ENCODE measurements around the gene NUDT22.

Gene NUDT22

DNA sequence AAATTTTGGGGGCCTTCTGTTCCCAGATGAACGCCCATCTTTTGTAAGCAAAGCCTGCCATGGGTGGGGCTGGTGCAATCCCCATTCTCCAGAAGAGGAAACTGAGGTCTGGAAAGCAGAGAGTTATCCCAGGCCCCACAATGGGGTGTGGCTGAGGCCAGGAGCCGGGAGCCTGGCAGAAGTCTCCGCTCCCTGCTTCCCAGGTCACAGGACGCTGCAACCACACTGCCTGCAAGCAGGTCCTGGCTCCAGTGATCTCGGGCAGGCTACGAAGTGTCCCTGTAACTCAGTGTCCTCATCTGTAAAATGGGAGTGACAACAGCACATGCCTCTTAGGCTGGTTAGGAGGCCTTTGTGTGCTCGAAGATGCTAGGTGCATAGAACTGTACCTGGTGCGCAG, 27.0 kb downstream of the NUDT22 start:
- Histone ChIP-seq H3K4me2 (ENCODE audit: low read depth, low read length, poor library complexity, severe bottlenecking) (peak overlapping the region; percentile 82), H3F3A (ENCODE audit: low read depth) (no peaks in the 10 kb centered on the region), H3K9ac (ENCODE audit: low read depth, low read length, poor library complexity, severe bottlenecking) (no peak overlapping the region), H3K4me3 (ENCODE audit: low read length, poor library complexity, severe bottlenecking) (no peak overlapping the region), H4K20me1 (ENCODE audit: insufficient read depth, low read length, poor library complexity, severe bottlenecking) (no peaks in the 10 kb centered on the region), H3K9me3 (ENCODE audit: insufficient read depth, low read depth, low read length) (no peaks in the 10 kb centered on the region), H3K36me3 (ENCODE audit: insufficient read depth, low read length) (no peaks in the 10 kb centered on the region), H3K79me2 (ENCODE audit: insufficient read depth, low read length) (peaks cover 5% of the 10 kb centered on the region; the same call in 1 of the 2 replicates), H3K27me3 (ENCODE audit: insufficient read depth, low read length, poor library complexity, severe bottlenecking) (no peaks in the 10 kb centered on the region), H3K9me2 (replicated peaks; ENCODE audit: low read depth, low read length) (no peaks in the 10 kb centered on the region), H2AFZ (ENCODE audit: low read length) (no peak overlapping the region), H3K4me1 (ENCODE audit: insufficient read depth, low read length, poor library complexity, severe bottlenecking) (peaks cover 26% of the 10 kb centered on the region)
- no peak for TF ChIP-seq EZH2phosphoT487 (IDR thresholded peaks at IDR 0.05; ENCODE audit: borderline replicate concordance)
- TF ChIP-seq, protein P1, sequence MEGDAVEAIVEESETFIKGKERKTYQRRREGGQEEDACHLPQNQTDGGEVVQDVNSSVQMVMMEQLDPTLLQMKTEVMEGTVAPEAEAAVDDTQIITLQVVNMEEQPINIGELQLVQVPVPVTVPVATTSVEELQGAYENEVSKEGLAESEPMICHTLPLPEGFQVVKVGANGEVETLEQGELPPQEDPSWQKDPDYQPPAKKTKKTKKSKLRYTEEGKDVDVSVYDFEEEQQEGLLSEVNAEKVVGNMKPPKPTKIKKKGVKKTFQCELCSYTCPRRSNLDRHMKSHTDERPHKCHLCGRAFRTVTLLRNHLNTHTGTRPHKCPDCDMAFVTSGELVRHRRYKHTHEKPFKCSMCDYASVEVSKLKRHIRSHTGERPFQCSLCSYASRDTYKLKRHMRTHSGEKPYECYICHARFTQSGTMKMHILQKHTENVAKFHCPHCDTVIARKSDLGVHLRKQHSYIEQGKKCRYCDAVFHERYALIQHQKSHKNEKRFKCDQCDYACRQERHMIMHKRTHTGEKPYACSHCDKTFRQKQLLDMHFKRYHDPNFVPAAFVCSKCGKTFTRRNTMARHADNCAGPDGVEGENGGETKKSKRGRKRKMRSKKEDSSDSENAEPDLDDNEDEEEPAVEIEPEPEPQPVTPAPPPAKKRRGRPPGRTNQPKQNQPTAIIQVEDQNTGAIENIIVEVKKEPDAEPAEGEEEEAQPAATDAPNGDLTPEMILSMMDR (conservative IDR thresholded peaks at IDR 0.05; ENCODE audit: low read length), result no peak

DNA sequence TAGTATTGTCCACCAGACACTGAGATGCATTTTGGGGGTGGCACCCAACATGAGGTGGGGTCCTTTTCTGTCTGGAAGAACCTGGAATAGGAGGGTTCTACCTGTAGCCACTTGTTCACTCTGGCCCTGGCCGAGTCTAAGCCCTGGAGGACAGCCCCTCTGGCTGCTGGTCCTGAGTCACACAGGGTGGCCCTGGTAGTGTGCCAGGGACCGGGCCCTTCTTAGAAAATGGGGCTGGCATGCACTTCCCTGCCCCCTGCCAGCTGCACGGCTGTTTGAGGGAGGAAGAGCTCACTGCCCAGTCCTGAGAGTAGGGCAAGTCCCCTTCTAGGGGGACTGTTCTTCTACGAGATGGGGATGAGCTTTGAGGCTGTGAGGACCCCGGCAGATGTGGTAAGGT, 27.4 kb downstream of the NUDT22 start:
- no peak overlapping the region for H3K4me3 ChIP-seq (ENCODE audit: low read length, poor library complexity, severe bottlenecking)
- TF ChIP-seq, protein P1 (conservative IDR thresholded peaks at IDR 0.05; ENCODE audit: low read length), result no peak
- TF ChIP-seq EZH2phosphoT487 (IDR thresholded peaks at IDR 0.05; ENCODE audit: borderline replicate concordance), result no peak
- no peaks in the 10 kb centered on the region for H3F3A ChIP-seq (ENCODE audit: low read depth)
- no peak overlapping the region for H2AFZ ChIP-seq (ENCODE audit: low read length)
- no peaks in the 10 kb centered on the region for H3K9me2 ChIP-seq (replicated peaks; ENCODE audit: low read depth, low read length)
- peaks cover 26% of the 10 kb centered on the region for H3K4me1 ChIP-seq (ENCODE audit: insufficient read depth, low read length, poor library complexity, severe bottlenecking)
- H3K27me3 ChIP-seq (ENCODE audit: insufficient read depth, low read length, poor library complexity, severe bottlenecking), result no peaks in the 10 kb centered on the region
- no peaks in the 10 kb centered on the region for H3K9me3 ChIP-seq (ENCODE audit: insufficient read depth, low read depth, low read length)
- H3K9ac ChIP-seq (ENCODE audit: low read depth, low read length, poor library complexity, severe bottlenecking), result no peak overlapping the region
- H4K20me1 ChIP-seq (ENCODE audit: insufficient read depth, low read length, poor library complexity, severe bottlenecking), result no peaks in the 10 kb centered on the region
- H3K36me3 ChIP-seq (ENCODE audit: insufficient read depth, low read length), result no peaks in the 10 kb centered on the region
- H3K4me2 ChIP-seq (ENCODE audit: low read depth, low read length, poor library complexity, severe bottlenecking), result peak overlapping the region; percentile 13
- peaks cover 5% of the 10 kb centered on the region; the same call in 1 of the 2 replicates for H3K79me2 ChIP-seq (ENCODE audit: insufficient read depth, low read length)

DNA sequence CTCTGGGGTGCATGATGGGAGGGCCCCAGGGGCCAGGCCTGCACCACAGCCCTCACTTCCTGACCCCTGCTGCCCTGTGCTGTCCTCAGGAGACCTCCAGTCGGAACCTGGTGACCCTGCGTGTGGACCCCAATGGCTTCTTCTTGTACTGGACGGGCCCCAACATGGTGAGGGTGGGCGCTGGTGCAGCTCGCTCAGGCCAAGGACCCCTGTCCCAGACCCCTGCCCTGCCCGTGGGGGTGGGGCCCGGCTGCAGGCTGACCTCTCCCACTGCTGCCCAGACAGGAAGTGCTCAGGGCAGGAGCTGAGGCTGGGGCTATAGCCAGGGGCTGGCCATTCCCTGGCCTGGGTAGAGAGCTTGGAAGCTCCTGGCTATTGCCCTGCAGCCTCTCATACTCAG, 28.3 kb downstream of the NUDT22 start:
- H3K4me1 ChIP-seq (ENCODE audit: insufficient read depth, low read length, poor library complexity, severe bottlenecking), result peaks cover 22% of the 10 kb centered on the region
- H4K20me1 ChIP-seq (ENCODE audit: insufficient read depth, low read length, poor library complexity, severe bottlenecking), result no peaks in the 10 kb centered on the region
- no peaks in the 10 kb centered on the region for H3F3A ChIP-seq (ENCODE audit: low read depth)
- H3K9me2 ChIP-seq (replicated peaks; ENCODE audit: low read depth, low read length), result no peaks in the 10 kb centered on the region
- H3K36me3 ChIP-seq (ENCODE audit: insufficient read depth, low read length), result no peaks in the 10 kb centered on the region
- H3K4me3 ChIP-seq (ENCODE audit: low read length, poor library complexity, severe bottlenecking), result no peak overlapping the region
- H3K4me2 ChIP-seq (ENCODE audit: low read depth, low read length, poor library complexity, severe bottlenecking), result no peak overlapping the region
- H3K79me2 ChIP-seq (ENCODE audit: insufficient read depth, low read length), result peaks cover 5% of the 10 kb centered on the region; the same call in 1 of the 2 replicates
- no peak overlapping the region for H3K9ac ChIP-seq (ENCODE audit: low read depth, low read length, poor library complexity, severe bottlenecking)
- no peak overlapping the region for H2AFZ ChIP-seq (ENCODE audit: low read length)
- no peaks in the 10 kb centered on the region for H3K9me3 ChIP-seq (ENCODE audit: insufficient read depth, low read depth, low read length)
- TF ChIP-seq, protein P1 (conservative IDR thresholded peaks at IDR 0.05; ENCODE audit: low read length), result no peak
- no peak for TF ChIP-seq EZH2phosphoT487 (IDR thresholded peaks at IDR 0.05; ENCODE audit: borderline replicate concordance)
- H3K27me3 ChIP-seq (ENCODE audit: insufficient read depth, low read length, poor library complexity, severe bottlenecking), result no peaks in the 10 kb centered on the region

All from Loucy (cell line).